Cerebellar cortex (tissue), 1 donor: ENCODE results near the gene CALM1.
A peak's percentile ranks its signal among the peaks of the same experiment; 100 is the strongest.

ENCODE experiments used
- DNase-seq: peaks from one replicate; pipeline ENCODE4 v3.0.0-alpha.2; 2015; ENCODE audit warnings: low spot score

Gene CALM1

DNA sequence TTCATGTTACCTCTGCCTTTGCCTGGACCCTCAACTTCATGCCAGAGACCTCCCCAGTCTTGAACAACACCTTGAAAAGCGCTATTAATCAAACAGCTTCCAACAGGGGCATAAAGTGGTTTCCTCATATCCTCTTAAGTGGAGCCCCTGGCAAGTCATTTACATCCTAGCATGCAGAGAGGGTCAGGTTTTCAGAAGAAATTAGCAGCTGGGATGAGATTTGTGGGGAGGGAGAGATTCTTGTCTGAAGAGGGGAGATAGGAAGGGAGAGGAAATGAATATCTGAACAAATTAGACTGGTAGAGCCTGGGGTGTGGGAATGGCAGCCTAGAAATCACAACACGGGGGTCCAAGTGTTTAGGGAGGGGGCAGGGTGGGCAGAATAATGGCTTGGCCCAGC is 45.6 kb downstream of the CALM1 start:
- DNase-seq, result no peak

DNA sequence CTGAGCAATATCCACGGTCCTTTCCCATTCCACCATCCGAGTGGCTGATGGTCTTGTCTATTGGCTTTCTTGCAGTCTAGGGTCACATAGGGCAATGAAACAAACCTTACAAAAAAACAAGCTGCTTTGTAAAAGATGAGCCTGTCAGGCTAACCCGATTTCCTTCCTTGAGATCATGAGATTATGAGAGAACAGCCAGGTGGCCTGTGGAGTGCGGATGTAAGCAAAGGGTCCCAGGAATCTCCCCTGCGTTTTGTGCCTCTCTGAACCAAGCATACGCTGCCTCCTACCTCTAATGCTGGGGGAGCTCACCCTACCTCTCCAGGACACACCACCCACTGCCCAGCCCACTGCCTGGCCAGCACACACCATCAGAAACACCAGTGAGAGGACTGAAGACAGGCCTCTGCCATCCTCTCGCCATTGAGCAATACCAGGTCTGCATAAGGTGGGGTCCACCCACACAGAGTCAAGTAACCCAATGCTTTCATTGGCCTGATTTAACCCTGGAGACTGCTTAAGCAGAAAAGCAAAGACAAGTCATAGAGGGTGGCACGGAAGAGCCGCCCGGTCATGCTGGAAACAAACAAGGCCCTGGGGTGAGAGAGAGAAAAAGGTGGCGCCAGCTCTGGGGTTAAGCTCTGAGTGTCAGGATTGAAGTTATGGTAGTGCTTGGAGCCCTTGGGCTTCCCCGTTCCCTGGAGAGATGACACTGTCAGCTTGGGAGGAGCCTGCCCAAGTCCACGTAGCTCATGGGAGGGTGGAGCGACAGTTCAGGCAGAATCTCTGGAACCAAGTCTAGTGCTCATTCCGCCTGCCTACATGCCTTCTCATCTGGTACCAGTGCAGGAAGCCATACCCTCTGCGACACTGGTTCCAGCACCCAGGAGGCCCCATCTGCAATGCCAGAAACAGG is 46.6 kb downstream of the CALM1 start:
- no peak for DNase-seq

DNA sequence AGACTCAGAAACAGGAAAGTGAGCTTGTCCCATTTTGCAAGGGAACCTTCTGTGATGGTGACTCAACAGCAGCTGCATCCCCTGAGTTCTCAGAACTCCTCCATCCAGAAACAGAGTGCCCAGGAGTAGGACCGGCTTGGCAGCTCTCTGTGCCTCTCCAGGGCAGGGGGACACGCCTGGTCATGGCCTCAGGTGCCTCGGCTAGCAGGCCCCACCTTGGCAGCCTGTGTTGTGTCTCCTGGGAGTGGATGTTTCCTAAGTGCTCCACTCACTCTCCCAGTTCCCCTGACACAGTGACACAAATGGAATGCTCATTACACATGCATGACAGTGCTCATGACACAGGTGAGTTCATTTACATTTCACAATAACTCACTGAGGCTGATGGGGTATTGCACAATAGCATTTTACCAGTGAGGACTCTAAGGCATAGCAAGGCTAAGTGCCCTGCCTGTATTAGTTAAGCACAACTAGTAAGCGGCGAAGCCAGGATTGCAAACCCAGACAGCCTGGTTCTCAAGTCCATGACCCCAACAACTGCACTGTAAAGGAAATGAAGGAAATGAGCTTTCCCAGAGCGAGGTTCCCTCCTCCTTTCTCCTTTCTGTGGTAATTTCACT is 47.4 kb downstream of the CALM1 start:
- DNase-seq, result no peak

DNA sequence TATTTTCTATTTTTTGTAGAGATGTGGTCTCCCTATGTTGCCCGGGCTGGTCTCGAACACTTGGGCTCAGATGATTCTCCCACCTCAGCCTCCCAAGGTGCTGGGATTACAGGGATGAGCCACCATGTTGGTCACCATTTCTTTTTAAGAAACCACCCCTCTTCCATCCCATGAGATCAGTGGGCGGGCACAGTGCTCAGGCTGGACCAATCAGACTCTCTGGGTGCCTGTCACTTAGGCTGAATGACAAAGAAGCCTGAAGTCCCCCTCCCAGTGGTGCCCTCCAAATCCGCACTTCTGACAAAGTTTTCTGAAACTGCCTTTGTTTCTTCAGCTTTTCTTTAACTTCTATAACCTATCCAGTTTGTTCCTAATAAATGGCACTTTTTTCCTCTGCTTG is 48.2 kb downstream of the CALM1 start:
- no peak for DNase-seq

DNA sequence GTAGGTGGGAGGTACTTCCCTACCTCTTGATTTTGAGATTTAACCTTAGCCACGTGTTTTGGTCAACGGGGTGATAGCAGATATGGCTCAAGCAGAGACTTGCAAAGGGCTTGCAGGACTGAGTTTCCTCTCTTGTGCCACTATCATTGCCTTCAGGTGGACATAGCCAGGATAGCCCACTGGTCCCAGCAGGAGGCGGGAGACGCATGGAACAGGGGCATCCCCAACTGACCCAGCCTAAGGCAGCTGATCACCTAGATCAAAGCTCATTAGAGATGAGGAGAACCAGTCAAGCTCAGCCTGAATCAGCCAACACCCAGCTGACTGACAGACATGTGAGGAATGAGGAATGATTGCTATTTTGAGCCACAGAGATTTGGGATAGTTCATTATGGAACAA is 49.6 kb downstream of the CALM1 start:
- no peak for DNase-seq

DNA sequence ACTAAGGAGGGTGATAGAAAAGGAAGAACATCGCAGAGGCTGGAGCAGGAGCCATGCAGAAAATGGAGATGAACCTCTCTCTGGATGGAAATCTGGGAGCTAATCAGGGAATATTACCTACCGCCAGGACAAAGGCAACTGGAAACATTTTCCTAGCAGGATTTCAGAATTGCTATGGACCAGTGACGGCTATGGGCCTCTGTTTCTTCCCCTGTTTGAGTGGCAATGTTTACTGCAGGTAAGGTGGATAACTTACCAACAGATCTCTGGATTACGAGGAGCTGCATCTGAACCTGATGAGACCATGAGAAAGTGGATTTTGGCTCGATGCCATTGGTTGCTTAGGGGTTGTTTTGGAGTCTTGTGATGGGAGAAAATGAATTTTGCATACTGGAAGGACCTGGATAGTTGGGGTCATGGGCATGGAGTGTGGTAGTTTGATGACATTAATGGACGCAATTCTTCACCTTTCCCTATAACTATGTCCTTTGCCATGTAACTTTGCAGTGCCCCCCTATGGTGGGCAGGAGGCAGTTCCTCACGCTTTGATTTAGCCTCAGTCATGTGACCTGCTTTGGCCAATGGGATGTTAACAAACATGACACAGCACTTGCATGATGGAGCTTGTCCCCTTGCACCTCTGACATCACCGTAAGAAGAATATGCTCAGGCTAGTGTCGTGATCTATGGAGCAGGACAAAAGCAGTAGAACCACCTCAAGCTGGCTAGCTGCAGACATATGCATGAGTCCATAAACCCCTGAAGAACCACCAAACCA is 51.1 kb downstream of the CALM1 start:
- no peak for DNase-seq

DNA sequence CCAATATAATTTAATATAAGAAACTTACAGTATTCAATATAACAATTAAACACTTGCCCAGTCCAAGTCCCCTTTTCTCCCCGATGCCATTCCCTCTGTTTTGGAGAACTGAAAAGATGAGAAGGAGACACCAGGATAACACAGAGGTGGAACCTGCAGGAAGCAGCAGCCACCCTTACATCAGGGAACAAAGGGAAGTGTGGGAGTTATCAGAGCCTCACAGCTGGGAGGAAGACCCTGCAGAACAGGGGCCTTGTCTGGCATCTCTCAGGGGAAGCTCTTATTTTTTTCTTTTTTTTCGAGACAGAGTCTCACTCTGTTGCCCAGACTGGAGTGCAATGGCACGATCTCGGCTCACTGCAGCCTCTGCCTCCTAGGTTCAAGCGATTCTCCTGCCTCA is 52.6 kb downstream of the CALM1 start:
- no peak for DNase-seq

DNA sequence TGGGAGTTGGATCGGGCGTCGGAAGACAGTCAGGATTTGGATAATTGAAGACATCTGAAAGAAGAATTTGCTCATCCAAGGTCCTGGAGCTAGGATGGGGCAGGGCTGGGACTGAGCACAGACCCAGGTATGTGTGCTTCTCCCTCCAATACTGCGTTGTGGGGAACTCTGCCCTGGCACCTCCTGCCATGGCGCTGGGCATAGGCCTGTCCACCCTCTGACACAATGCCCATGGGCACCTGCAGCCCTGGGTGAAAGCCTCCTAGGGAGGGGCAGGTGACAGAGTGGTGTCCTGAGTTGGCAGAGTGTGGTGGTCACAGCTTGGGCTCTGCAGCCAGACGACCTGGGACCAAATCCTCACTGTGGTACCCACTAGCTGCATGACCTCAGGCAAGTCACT is 53.3 kb downstream of the CALM1 start:
- no peak for DNase-seq

DNA sequence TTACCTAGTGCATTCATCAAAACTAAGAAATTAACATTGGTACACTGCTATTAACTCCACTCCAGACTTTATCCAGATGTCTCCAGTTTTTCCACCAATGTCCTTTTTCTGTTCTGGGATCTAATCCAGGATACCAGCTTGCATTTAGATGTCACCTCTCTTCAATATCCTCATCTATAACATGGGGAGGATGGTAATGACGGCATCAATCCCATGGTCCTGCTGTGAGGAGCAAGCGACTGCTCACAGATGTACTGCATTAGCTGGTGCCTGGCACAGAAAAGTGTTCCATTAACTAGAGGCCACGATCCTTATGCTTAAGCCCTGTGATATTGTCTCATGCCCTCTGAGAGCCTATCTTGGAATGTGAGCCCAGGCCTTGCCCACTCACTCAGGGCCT is 53.8 kb downstream of the CALM1 start:
- no peak for DNase-seq

DNA sequence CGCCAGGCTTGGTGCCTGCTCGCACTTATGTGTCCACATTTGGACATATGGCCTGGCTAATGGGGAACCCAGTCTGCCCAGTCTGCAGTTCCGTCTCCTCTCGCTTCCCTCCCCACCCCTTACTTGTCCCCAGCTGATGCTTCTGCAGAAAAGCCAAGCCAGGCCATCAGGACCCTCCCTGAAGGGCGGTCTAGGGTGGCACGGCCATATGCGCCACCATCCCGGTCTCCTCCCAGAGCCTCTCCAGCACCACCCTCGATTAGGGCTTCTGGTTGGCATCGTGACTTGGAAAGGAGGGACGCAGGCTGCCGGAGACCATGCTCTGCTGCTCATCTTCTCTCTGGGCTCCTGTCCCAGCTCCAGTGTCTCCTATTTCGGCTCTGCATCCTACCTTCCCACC is 54.6 kb downstream of the CALM1 start:
- peak; percentile 82 for DNase-seq

DNA sequence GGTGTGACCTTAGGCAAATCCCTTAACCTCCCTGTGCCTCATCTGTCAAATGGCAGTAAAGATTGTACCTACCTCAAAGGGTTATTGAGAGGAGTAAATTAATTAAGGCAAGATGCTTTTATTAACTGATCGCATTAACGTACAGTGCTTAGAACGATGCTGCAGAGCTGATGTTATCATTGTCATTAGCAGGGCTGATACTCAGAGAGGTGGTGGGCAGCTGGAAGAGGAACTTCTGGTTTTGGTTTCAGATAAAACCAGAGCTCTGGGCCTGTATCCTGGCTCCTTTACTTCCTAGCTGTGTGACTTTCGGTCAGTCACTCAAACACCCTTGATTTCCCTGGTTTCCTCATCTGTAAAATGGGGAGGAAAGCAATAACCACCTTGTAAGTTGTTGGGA is 55.1 kb downstream of the CALM1 start:
- DNase-seq, result no peak

DNA sequence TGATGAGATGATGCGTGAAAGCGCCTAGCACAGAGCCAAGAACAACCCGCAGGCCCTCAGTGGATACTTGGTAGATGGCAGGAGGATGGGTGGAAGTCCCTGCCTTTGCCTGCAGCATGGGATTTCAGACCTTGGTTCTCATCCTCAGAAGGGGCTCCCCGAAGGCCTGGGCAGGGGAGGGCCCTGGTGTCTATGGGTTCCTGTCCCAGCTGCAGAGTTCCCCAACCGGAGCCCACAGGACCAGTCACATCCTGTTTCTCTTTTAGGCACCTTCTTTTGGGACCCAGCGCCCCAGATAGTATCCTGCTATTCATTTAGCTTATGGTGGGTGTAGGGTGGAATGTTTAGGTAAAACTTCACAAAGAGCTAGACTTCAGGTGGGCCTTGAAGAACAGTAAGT is 55.5 kb downstream of the CALM1 start:
- DNase-seq, result no peak

DNA sequence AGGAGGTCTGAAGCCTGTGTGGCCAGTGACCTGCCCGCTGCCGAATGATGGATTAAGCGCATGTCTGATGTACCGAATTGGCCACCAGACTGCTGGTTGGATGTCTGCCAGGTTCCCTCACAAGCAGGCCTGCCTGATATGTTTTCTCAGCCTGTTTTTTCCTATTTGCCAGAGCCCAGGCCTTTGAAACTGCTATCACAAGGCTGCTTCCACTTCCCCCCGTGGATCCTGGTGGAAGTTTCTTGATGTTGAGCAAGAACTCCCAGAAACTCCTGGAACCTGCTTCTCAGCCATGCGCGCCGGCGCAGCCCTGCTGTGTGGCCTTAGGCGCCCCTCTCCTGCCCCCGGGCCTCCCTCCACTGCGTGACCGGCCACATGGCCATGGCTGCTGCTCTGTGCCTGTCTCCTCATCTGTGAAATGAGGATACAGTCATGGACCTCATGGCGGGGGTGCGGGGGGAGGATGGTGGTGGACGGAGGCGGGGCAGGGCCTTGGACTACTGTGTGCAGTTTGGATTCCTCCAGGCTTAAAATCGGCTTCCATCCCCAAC is 56.6 kb downstream of the CALM1 start:
- peak; percentile 87 for DNase-seq

DNA sequence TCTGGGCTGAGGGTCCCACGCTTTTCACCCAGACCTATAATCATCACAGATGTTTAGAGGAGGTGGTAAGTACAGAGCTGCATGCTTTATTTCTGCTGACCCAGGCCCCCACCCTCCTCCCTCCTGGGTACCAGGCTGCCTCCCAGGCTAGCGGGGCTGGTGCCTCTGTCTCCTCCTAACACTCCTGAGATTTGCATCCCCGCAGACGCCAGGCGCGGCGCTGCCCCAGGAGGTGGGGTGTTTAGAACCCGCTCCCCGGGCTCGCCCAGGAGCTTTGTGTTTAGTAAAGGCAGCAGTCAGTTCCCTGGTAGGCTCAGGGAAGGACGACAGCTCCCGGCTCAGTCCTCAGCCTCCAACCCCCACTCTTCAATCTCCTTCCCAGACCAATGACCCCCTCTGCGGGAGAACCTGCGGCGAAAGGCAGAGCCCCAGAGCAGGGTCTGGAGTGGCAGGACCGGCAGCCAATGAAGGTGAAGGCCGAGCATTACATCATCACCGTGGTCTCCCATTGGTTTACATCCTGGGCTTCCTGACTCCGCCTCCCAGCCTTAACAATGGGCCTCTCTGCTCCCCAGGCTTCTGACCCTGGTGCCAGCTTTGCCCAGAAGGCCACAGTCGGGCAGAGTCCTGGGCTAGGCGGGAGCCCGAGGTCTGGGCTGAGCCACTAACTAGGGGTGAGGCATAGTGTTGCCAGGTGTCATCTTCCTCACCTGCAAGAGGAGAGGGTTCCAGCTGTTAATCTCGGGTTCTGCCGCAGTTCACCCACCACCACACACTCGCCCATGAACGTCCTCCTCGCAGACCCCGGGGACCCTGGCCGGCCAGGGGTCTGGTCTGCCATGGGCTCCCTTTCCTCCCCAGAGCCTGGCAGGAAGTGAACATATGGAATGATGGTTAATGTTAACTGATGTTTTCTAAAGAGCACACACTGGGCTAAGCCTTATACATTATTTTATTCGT is 57.5 kb downstream of the CALM1 start:
- peak; percentile 97 for DNase-seq

DNA sequence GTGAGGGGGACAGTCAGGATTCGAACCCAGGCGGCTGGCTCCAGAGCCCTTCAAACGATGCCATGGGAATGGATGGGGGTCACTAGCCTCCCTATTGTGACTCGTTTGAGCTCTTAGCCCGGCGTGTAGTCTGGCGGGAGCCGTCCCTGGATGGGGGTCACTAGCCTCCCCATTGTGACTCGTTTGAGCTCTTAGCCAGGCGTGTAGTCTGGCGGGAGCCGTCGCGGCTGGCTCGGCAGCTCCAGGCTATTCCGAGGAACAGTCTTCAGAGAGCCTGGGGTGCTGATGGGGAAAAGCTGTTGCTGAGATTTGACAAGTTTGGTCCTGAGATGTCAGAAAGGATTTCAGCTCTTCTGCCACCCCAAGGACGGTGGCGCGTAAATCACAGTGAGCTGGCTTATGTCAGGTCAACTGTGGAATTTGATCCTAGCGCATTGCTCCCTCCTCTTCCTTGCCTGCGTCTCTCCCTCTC is 58.3 kb downstream of the CALM1 start:
- DNase-seq, result no peak

DNA sequence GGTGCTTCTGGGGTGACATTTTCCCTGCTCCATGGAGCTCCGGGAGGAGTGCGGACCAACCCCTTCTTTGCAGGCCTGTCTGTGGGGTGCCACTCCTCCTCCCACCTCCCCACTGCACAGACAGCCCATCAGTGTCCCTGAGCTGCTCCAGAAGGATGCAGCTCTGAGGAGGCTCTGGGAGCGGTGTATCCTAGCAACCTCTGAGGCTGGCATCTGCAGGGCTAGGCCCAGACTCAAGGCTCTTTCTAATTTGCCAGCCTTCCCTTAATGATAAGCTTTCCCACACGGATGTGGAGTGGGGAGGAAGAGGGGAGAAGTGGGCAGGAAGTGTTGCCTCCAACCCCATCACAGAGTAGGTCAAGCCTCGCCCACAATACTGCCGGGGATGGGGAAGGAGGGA is 59.7 kb downstream of the CALM1 start:
- DNase-seq, result peak; percentile 52

DNA sequence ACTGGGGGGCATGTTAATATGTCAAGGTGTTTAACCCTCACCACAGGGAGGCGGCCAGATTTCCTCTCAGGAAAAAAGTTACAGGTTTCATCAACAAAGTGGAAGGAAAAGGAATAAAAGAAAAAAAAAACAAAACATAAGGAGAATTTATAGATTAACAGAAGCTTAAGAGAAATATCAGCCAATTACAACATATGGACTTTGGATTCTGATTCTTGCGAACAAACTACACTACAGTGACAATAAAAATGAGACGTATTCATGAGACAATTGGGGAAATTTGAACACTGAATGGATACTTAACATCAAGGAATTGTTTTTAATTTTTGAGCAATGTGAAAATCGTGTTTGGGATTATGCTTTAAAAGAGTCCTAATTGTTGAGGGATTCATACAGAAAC is 60.4 kb downstream of the CALM1 start:
- DNase-seq, result no peak
